H1 (cell line): Measurements from ENCODE around the gene FLRT2. TPM values are rescaled to one million over a fixed set of nuclear protein-coding genes. Genes with fewer than 3 reads are reported as not detected.

Experiments
- ASH2L ChIP-seq: fragments of 200-600, 300-600 bp; sonication (generic); IDR thresholded peaks from one replicate; pipeline ENCODE4 v1.7.1; 2017; ENCODE audit warnings: low read length
- BACH1 ChIP-seq: IDR thresholded peaks from 2 replicates; pipeline ENCODE4 v1.6.1; 2012; ENCODE audit warnings: low read length, improper control_type of control experiment
- CHD7 ChIP-seq: fragments of 300-600 bp; sonication (generic); IDR thresholded peaks from 2 replicates; pipeline ENCODE4 v1.7.1; 2012; ENCODE audit warnings: low read length, moderate library complexity, mild to moderate bottlenecking, inconsistent platforms; ENCODE audit not compliant: insufficient replicate concordance
- CREB1 ChIP-seq: IDR thresholded peaks from 2 replicates; pipeline ENCODE4 v1.6.1; 2012; ENCODE audit warnings: inconsistent platforms
- E2F6 ChIP-seq: IDR thresholded peaks from 2 replicates; pipeline ENCODE4 v1.6.1; 2012; ENCODE audit warnings: inconsistent platforms
- GABPA ChIP-seq: IDR thresholded peaks from 2 replicates; pipeline ENCODE4 v1.6.1; 2011; ENCODE audit warnings: mild to moderate bottlenecking, low read length, moderate library complexity, borderline replicate concordance; ENCODE audit not compliant: insufficient read depth
- SP1 ChIP-seq: IDR thresholded peaks from 2 replicates; pipeline ENCODE4 v1.6.1; 2011; ENCODE audit warnings: low read depth, low read length
- TCF12 ChIP-seq: IDR thresholded peaks from 2 replicates; pipeline ENCODE4 v1.6.1; 2011; ENCODE audit warnings: low read depth, mild to moderate bottlenecking, low read length
- TEAD4 ChIP-seq: IDR thresholded peaks from 2 replicates; pipeline ENCODE4 v1.6.1; 2012; ENCODE audit warnings: low read depth, low read length, inconsistent platforms, mixed read lengths
- polyA plus RNA-seq, 7 experiments: library from polyadenylated mRNA; depleted of rRNA in 3 of 7; stranded (reverse) in 5 of 7; unstranded in 2 of 7; fragments of >200 nt in 5 of 7; fragments of 200-250 nt in 2 of 7; gene quantifications; 1 replicate in 5 of 7; 2 replicates in 1 of 7; 4 replicates in 1 of 7; pipeline versions ENCODE4 v1.2.1 to v1.2.3, GENCODE V29; 2011 to 2013; ENCODE audit warnings: missing spikeins in 2 of 7, mixed read lengths in 2 of 7
- total RNA-seq: library from RNA; stranded (reverse); fragmentation: NEBNext Ultra II Directional; extraction: Animal tissue kit (Norgen Biotek cat#: 25700); gene quantifications from 2 replicates; pipeline ENCODE4 v1.2.1, GENCODE V29; 2021

FLRT2 gene
- total and polyA plus RNA-seq, 2 of the 8 experiments (the other 6 are each of a cell fraction or from before 2014, with no cell fraction given): 2.4 to 6.9 TPM

GRCh38 chr14:85595981-85596380 lies 66.0 kb downstream of the FLRT2 start (continued):
- no peak for TF ChIP-seq CHD7
- no peak for TF ChIP-seq E2F6
- TF ChIP-seq TCF12: no peak
- no peak for TF ChIP-seq CREB1
- no peak for TF ChIP-seq TEAD4
- TF ChIP-seq BACH1: no peak
- no peak for TF ChIP-seq GABPA
- TF ChIP-seq ASH2L: no peak
- no peak for TF ChIP-seq SP1
